NOMO-1 treated with dmso at 0.1 percent for 144 hours (cell line): ENCODE data around the gene TARS2.

Experiments
- DNase-seq: peaks from one replicate; lab custom pipeline; 2025; ENCODE audit not compliant: unreplicated experiment; lab: John Stamatoyannopoulos, UW

Gene TARS2

GRCh38 chr1:150536836-150537731, 49.9 kb downstream of the TARS2 start:
- DNase-seq, result no peak

- no peak for DNase-seq
These were observed 50.8 kb downstream of the TARS2 start for GRCh38 chr1:150537732-150538684.

- DNase-seq, result no peak
These were observed 56.4 kb downstream of the TARS2 start for GRCh38 chr1:150543500-150544143.

- no peak for DNase-seq
These were observed 57.0 kb downstream of the TARS2 start for GRCh38 chr1:150544204-150544603.

- DNase-seq, result no peak
These were observed 58.3 kb downstream of the TARS2 start for GRCh38 chr1:150545486-150546032.

- DNase-seq, result no peak
These were observed 59.2 kb downstream of the TARS2 start for GRCh38 chr1:150546294-150546937.

- no peak for DNase-seq
These were observed 61.1 kb downstream of the TARS2 start for GRCh38 chr1:150548324-150548631.

GRCh38 chr1:150548632-150549495, 61.6 kb downstream of the TARS2 start, which contains the start of gene ADAMTSL4:
ADAMTSL4 (plus strand) TSS chr1:150549408; CDS start chr1:150552289, 2,881 bp downstream.
- peak; percentile 30 for DNase-seq

- DNase-seq, result no peak
These were observed 62.4 kb downstream of the TARS2 start for GRCh38 chr1:150549496-150550221.

GRCh38 chr1:150550222-150551050, 63.2 kb downstream of the TARS2 start:
- no peak for DNase-seq

GRCh38 chr1:150551051-150551783, 64.0 kb downstream of the TARS2 start:
- no peak for DNase-seq

GRCh38 chr1:150551784-150552127, 64.5 kb downstream of the TARS2 start:
- no peak for DNase-seq

- DNase-seq, result peak; percentile 92
These were observed 65.1 kb downstream of the TARS2 start for GRCh38 chr1:150552128-150552910.

GRCh38 chr1:150552911-150553289, 65.7 kb downstream of the TARS2 start:
- DNase-seq, result no peak

GRCh38 chr1:150553392-150554085, 66.3 kb downstream of the TARS2 start:
- DNase-seq, result no peak

GRCh38 chr1:150554086-150554452, 66.8 kb downstream of the TARS2 start:
- DNase-seq, result no peak
